Astrocyte (in vitro differentiated cells and primary cell): ENCODE data around the gene SAMD14. TPM values are rescaled to one million over a fixed set of nuclear protein-coding genes. Genes with fewer than 3 reads are reported as not detected.

ENCODE experiments used
- DNase-seq: peaks from one replicate; pipeline ENCODE4 v3.0.0-alpha.2; 2010; ENCODE audit warnings: low read depth
- FAIRE-seq: peaks from 2 replicates; lab custom pipeline; 2011; peaks lifted over from hg19 to GRCh38; lab: Jason Lieb, UNC
- H2AFZ ChIP-seq: 2 replicates; pipeline ENCODE4 v1.6.0; 2012; ENCODE audit warnings: low read depth, low read length, inconsistent platforms
- H3K27ac ChIP-seq: 2 replicates; pipeline ENCODE4 v1.5.1; 2011; ENCODE audit warnings: low read depth, low read length, inconsistent platforms
- H3K27me3 ChIP-seq: 2 replicates; pipeline ENCODE4 v1.6.0; 2011; ENCODE audit warnings: low read length, inconsistent platforms; ENCODE audit not compliant: insufficient read depth
- H3K36me3 ChIP-seq: 2 replicates; pipeline ENCODE4 v1.5.1; 2011; ENCODE audit warnings: low read length, inconsistent platforms; ENCODE audit not compliant: insufficient read depth
- H3K4me1 ChIP-seq: 2 replicates; pipeline ENCODE4 v1.5.1; 2011; ENCODE audit warnings: low read length, inconsistent platforms; ENCODE audit not compliant: insufficient read depth
- H3K4me2 ChIP-seq: 2 replicates; pipeline ENCODE4 v1.6.0; 2012; ENCODE audit warnings: low read length, inconsistent platforms
- H3K4me3 ChIP-seq: 2 replicates; pipeline ENCODE4 v1.5.1; 2011; ENCODE audit warnings: low read depth, mild to moderate bottlenecking, low read length, inconsistent platforms; ENCODE audit not compliant: insufficient read depth
- H3K79me2 ChIP-seq: 2 replicates; pipeline ENCODE4 v1.6.0; 2012; ENCODE audit warnings: mild to moderate bottlenecking, low read length, inconsistent platforms; ENCODE audit not compliant: insufficient read depth
- H3K9ac ChIP-seq: 2 replicates; pipeline ENCODE4 v1.6.0; 2012; ENCODE audit warnings: mild to moderate bottlenecking, low read length, inconsistent platforms
- H3K9me3 ChIP-seq: 2 replicates; pipeline ENCODE4 v1.5.1; 2012; ENCODE audit warnings: low read depth, mild to moderate bottlenecking, low read length, inconsistent platforms; ENCODE audit not compliant: insufficient read depth
- H4K20me1 ChIP-seq: 2 replicates; pipeline ENCODE4 v1.6.0; 2012; ENCODE audit warnings: low read length, inconsistent platforms; ENCODE audit not compliant: insufficient read depth
- H3K27ac Mint-ChIP-seq: one replicate; pipeline ENCODE4 v1.8.0; 2021; ENCODE audit warnings: mild to moderate bottlenecking, mixed read lengths; ENCODE audit not compliant: unreplicated experiment
- H3K27me3 Mint-ChIP-seq: one replicate; pipeline ENCODE4 v1.8.0; 2021; ENCODE audit warnings: low read depth, mixed read lengths; ENCODE audit not compliant: unreplicated experiment
- H3K36me3 Mint-ChIP-seq: one replicate; pipeline ENCODE4 v1.8.0; 2021; ENCODE audit warnings: low read depth, mixed read lengths; ENCODE audit not compliant: unreplicated experiment
- H3K4me1 Mint-ChIP-seq: one replicate; pipeline ENCODE4 v1.8.0; 2021; ENCODE audit warnings: low read depth, mixed read lengths; ENCODE audit not compliant: unreplicated experiment
- H3K4me3 Mint-ChIP-seq: one replicate; pipeline ENCODE4 v1.8.0; 2021; ENCODE audit warnings: mild to moderate bottlenecking, moderate library complexity, mixed read lengths; ENCODE audit not compliant: unreplicated experiment
- H3K9me3 Mint-ChIP-seq: one replicate; pipeline ENCODE4 v1.8.0; 2021; ENCODE audit warnings: mild to moderate bottlenecking, mixed read lengths; ENCODE audit not compliant: unreplicated experiment
- CTCF ChIP-seq: IDR thresholded peaks from 2 replicates; pipeline ENCODE4 v1.5.1; 2011; ENCODE audit warnings: low read depth, mild to moderate bottlenecking, inconsistent platforms, low read length, moderate library complexity; ENCODE audit not compliant: insufficient read depth
- EZH2 ChIP-seq: IDR thresholded peaks from 2 replicates; pipeline ENCODE4 v1.6.1; 2012; ENCODE audit warnings: mild to moderate bottlenecking, low read length, inconsistent platforms; ENCODE audit not compliant: insufficient read depth
- total RNA-seq: library from RNA; stranded (reverse); gene quantifications from 2 replicates; pipeline ENCODE4 v1.2.1, GENCODE V29; 2021

SAMD14 gene
- total RNA-seq, 1 donor from 2014 or later, result 10.8 TPM

- Mint-ChIP-seq H3K27me3 (peaks cover 5% of the 10 kb centered on the region), H3K27ac (no peak overlapping the region)
- FAIRE-seq, result no peak
These were observed 18.0 kb downstream of the SAMD14 start for GRCh38 chr17:50111673-50112655.

DNA sequence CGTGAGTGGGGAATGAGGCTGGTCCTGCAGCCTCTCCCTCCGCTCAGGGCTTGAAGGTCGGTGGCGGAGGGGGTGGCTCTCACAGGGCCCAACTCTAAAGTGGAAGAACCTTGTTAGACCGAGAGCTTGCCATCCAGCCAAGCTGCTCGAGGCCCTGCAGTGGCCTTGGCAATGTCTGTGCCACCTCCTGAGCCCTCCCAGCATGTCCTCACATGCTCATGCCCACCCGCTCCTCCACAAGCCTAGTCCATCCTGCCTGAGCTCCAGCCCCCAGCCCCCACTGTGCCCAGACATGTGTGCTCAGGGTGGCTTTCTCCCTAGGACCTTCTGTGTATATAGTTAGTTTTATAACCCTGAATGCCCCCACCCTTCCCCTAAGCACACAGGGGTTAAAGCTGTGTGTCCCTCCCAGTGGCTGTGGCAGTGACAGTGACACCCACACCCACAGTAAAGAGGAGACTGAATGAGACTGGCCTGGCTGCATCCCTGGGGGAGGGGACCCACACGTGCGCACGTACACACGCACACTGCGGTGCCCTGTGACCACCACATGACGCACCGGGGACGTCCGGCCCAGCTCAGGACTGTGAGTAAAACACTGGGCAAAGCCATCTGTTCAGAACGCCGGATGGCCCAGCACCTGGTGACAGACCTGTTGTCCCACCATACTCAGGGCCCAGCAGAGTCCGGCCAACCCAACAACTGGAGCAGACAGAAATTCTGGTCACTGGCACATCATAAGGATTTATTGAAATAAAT, 19.2 kb downstream of the SAMD14 start:
- Histone ChIP-seq H3K27ac (no peak overlapping the region), H3K9me3 (no peaks in the 10 kb centered on the region), H3K4me1 (peaks cover 10% of the 10 kb centered on the region), H3K4me3 (no peak overlapping the region), H3K79me2 (no peaks in the 10 kb centered on the region), H3K27me3 (no peaks in the 10 kb centered on the region), H3K9ac (no peak overlapping the region), H4K20me1 (no peaks in the 10 kb centered on the region), H2AFZ (no peak overlapping the region), H3K36me3 (no peaks in the 10 kb centered on the region), H3K4me2 (no peak overlapping the region)
- Mint-ChIP-seq H3K4me1 (peaks cover 8% of the 10 kb centered on the region), H3K27ac (no peak overlapping the region), H3K27me3 (peaks cover 5% of the 10 kb centered on the region), H3K9me3 (no peaks in the 10 kb centered on the region), H3K36me3 (peaks cover 24% of the 10 kb centered on the region), H3K4me3 (no peak overlapping the region)
- DNase-seq, result no peak
- no peak for FAIRE-seq
- TF ChIP-seq EZH2 (no peak), CTCF (no peak)

More at GRCh38 chr17:50111673-50112655, 18.0 kb downstream of the SAMD14 start:
- Histone ChIP-seq H3K9me3 (no peaks in the 10 kb centered on the region), H3K79me2 (no peaks in the 10 kb centered on the region), H3K4me2 (no peak overlapping the region), H2AFZ (no peak overlapping the region), H3K36me3 (no peaks in the 10 kb centered on the region), H3K27me3 (no peaks in the 10 kb centered on the region), H3K27ac (no peak overlapping the region), H4K20me1 (no peaks in the 10 kb centered on the region), H3K4me1 (peaks cover 10% of the 10 kb centered on the region), H3K4me3 (no peak overlapping the region), H3K9ac (no peak overlapping the region)
- no peaks in the 10 kb centered on the region for H3K9me3 Mint-ChIP-seq
- DNase-seq, result no peak
- H3K4me3 Mint-ChIP-seq, result no peak overlapping the region
- no peak for TF ChIP-seq EZH2
- no peak for TF ChIP-seq CTCF
- H3K36me3 Mint-ChIP-seq, result peaks cover 19% of the 10 kb centered on the region
- H3K4me1 Mint-ChIP-seq, result peaks cover 8% of the 10 kb centered on the region
